GM23338 (cell line): ENCODE results near the gene POLD2. TPM values are rescaled to one million over a fixed set of nuclear protein-coding genes. Genes with fewer than 3 reads are reported as not detected.

Experiments used
- ATAC-seq: fragments of 200-7000 bp; cut with Tn5 transposase; 3 replicates; pipeline ENCODE4 v1.9.1; 2020
- DNase-seq: peaks from one replicate; pipeline ENCODE4 v3.0.0-alpha.2; 2015; ENCODE audit warnings: low spot score
- H2AFZ ChIP-seq: fragments of 200-600 bp; sonication (generic); 2 replicates; pipeline ENCODE4 v1.8.0; 2016; ENCODE audit warnings: antibody characterized with exemption, mild to moderate bottlenecking, moderate library complexity
- H3F3A ChIP-seq: fragments of 200-600 bp; sonication (generic); replicated peaks from 2 replicates; pipeline ENCODE4 v1.8.0; 2017; ENCODE audit warnings: antibody characterized with exemption, mixed run types, low read depth
- H3K27ac ChIP-seq: fragments of 200-600 bp; sonication (generic); 2 replicates; pipeline ENCODE4 v1.6.1; 2016; ENCODE audit warnings: low read depth
- H3K27me3 ChIP-seq: fragments of 200-600 bp; sonication (generic); 2 replicates; pipeline ENCODE4 v1.8.0; 2016; ENCODE audit warnings: mild to moderate bottlenecking, mixed run types, moderate library complexity; ENCODE audit not compliant: insufficient read depth
- H3K36me3 ChIP-seq: fragments of 200-600 bp; sonication (generic); 2 replicates; pipeline ENCODE4 v1.8.0; 2016; ENCODE audit warnings: mild to moderate bottlenecking; ENCODE audit not compliant: insufficient read depth
- H3K4me1 ChIP-seq: fragments of 200-600 bp; sonication (generic); 2 replicates; pipeline ENCODE4 v1.8.0; 2016; ENCODE audit warnings: mild to moderate bottlenecking, moderate library complexity; ENCODE audit not compliant: insufficient read depth
- H3K4me2 ChIP-seq: fragments of 200-600 bp; sonication (generic); 2 replicates; pipeline ENCODE4 v1.7.1; 2017; ENCODE audit warnings: mixed run types
- H3K4me3 ChIP-seq: fragments of 200-600 bp; sonication (generic); 2 replicates; pipeline ENCODE4 v1.6.1; 2016; ENCODE audit warnings: mixed run types
- H3K79me2 ChIP-seq: fragments of 200-600 bp; sonication (generic); replicated peaks from 2 replicates; pipeline ENCODE4 v1.8.0; 2017; ENCODE audit warnings: mild to moderate bottlenecking; ENCODE audit not compliant: insufficient read depth
- H3K9me2 ChIP-seq: fragments of 200-600 bp; sonication (generic); 2 replicates; pipeline ENCODE4 v1.8.0; 2017; ENCODE audit not compliant: insufficient read depth
- H4K20me1 ChIP-seq: fragments of 200-600 bp; sonication (generic); replicated peaks from 2 replicates; pipeline ENCODE4 v1.8.0; 2017; ENCODE audit warnings: mild to moderate bottlenecking; ENCODE audit not compliant: insufficient read depth
- H3K27ac Mint-ChIP-seq: 2 replicates; pipeline ENCODE4 v1.8.0; 2020; ENCODE audit warnings: inconsistent platforms, mild to moderate bottlenecking, moderate library complexity, mixed read lengths
- H3K27me3 Mint-ChIP-seq: 3 replicates; pipeline ENCODE4 v1.8.0; 2022; ENCODE audit warnings: low read depth, mild to moderate bottlenecking, moderate library complexity, mixed read lengths, inconsistent platforms; ENCODE audit not compliant: insufficient read depth, poor library complexity
- H3K36me3 Mint-ChIP-seq: 3 replicates; pipeline ENCODE4 v1.8.0; 2021; ENCODE audit warnings: low read depth, mild to moderate bottlenecking, inconsistent platforms, moderate library complexity, mixed read lengths
- H3K4me1 Mint-ChIP-seq: 3 replicates; pipeline ENCODE4 v1.8.0; 2020; ENCODE audit warnings: mild to moderate bottlenecking, inconsistent platforms, mixed read lengths
- H3K4me3 Mint-ChIP-seq: 3 replicates; pipeline ENCODE4 v1.8.0; 2021; ENCODE audit warnings: moderate library complexity, mild to moderate bottlenecking, inconsistent platforms, mixed read lengths
- H3K9me3 Mint-ChIP-seq: 3 replicates; pipeline ENCODE4 v1.8.0; 2020; ENCODE audit warnings: moderate library complexity, mild to moderate bottlenecking, inconsistent platforms, mixed read lengths
- CREB1 ChIP-seq: fragments of 250-450 bp; sonication (Bioruptor Pico); IDR thresholded peaks from 2 replicates; pipeline ENCODE4 v1.5.0; 2020; ENCODE audit warnings: low read depth, mild to moderate bottlenecking, moderate library complexity
- CTCF ChIP-seq, 2 experiments: fragments of 200-600 bp in 1 of 2; sonication (generic) in 1 of 2; conservative IDR thresholded peaks; 2 replicates each; pipeline versions ENCODE4 v1.5.1 to v1.6.1; 2016 to 2017; ENCODE audit warnings: antibody characterized with exemption in 2 of 2, low read depth in 2 of 2, mild to moderate bottlenecking in 2 of 2, moderate library complexity in 1 of 2
- EZH2 ChIP-seq: fragments of 200-600 bp; sonication (generic); IDR thresholded peaks from one replicate; pipeline ENCODE4 v1.8.0; 2017; ENCODE audit warnings: antibody characterized with exemption, mild to moderate bottlenecking, low read depth; ENCODE audit not compliant: unreplicated experiment
- NANOG ChIP-seq: IDR thresholded peaks from 2 replicates; pipeline ENCODE4 v1.6.1; 2016; ENCODE audit warnings: antibody characterized with exemption, borderline replicate concordance
- STAT1 ChIP-seq: IDR thresholded peaks from one replicate; pipeline ENCODE4 v1.6.1; 2016; ENCODE audit warnings: antibody characterized with exemption; ENCODE audit not compliant: unreplicated experiment
- ZNF331 ChIP-seq: fragments of 250-450 bp; sonication (Bioruptor Pico); IDR thresholded peaks from 2 replicates; pipeline ENCODE4 v1.5.0; 2020; ENCODE audit warnings: low read depth, mild to moderate bottlenecking, moderate library complexity
- ZNF462 ChIP-seq: fragments of 250-450 bp; sonication (Bioruptor Pico); IDR thresholded peaks from 2 replicates; pipeline ENCODE4 v1.5.0; 2020; ENCODE audit warnings: mild to moderate bottlenecking, moderate library complexity
- polyA plus RNA-seq: library from polyadenylated mRNA; unstranded; fragments of >200 nt; fragmentation: Nextera tagmentation; extraction: Ambion mirVana; gene quantifications from 2 replicates; pipeline ENCODE4 v1.2.1, GENCODE V29; 2016
- total RNA-seq: library from RNA; depleted of rRNA; stranded (reverse); fragments of >200 nt; shearing (Covaris generic); gene quantifications from 2 replicates; pipeline ENCODE4 v1.2.3, GENCODE V29; 2014

POLD2 gene
- total and polyA plus RNA-seq, 2 experiments from 2014 or later = 101 to 127 TPM

- TF ChIP-seq ZNF462 (CRISPR knock-in tag) = no peak
Measured at GRCh38 chr7:44074349-44074695, 49.0 kb downstream of the POLD2 start (continued).

- Histone ChIP-seq H3F3A (no peaks in the 10 kb centered on the region; the same call in 1 of the 2 replicates), H3K4me1 (no peaks in the 10 kb centered on the region), H3K4me3 (no peak overlapping the region), H3K27ac (no peak overlapping the region), H3K27me3 (peaks cover 11% of the 10 kb centered on the region), H3K79me2 (no peaks in the 10 kb centered on the region), H3K9me2 (no peaks in the 10 kb centered on the region), H3K4me2 (no peak overlapping the region), H4K20me1 (no peaks in the 10 kb centered on the region; the same call in 1 of the 2 replicates), H2AFZ (no peak overlapping the region), H3K36me3 (no peaks in the 10 kb centered on the region)
- H3K9me3 Mint-ChIP-seq = no peaks in the 10 kb centered on the region
- no peaks in the 10 kb centered on the region; the same call in 2 of the 3 replicates for H3K4me1 Mint-ChIP-seq
- DNase-seq = peak; percentile 52
- H3K4me3 Mint-ChIP-seq = no peak overlapping the region
- H3K36me3 Mint-ChIP-seq = peaks cover 30% of the 10 kb centered on the region
- H3K27me3 Mint-ChIP-seq = peaks cover 20% of the 10 kb centered on the region
- ATAC-seq = peak; percentile 24
- no peak overlapping the region for H3K27ac Mint-ChIP-seq
- TF ChIP-seq NANOG (no peak), CREB1 (CRISPR knock-in tag) (no peak), STAT1 (no peak), ZNF462 (CRISPR knock-in tag) (no peak), CTCF (conservative IDR thresholded peaks at IDR 0.05; ENCODE audit: low read depth in 2 of 2) (no peak), ZNF331 (CRISPR knock-in tag) (no peak), EZH2 (no peak)
Measured at GRCh38 chr7:44073664-44074348, 49.5 kb downstream of the POLD2 start.
